GM13976 (cell line): ENCODE data around the gene MCCC2.

Experiments
- DNase-seq: peaks from one replicate; pipeline ENCODE4 v3.0.0; 2012; ENCODE audit warnings: low spot score
- in situ Hi-C: fragments of 300-500 bp; cut with MboI; formaldehyde crosslinking; loops from one replicate; pipeline ENCODE4 v1.12.0; 2022; ENCODE audit warnings: low sequenced_read_pairs, mixed read lengths, inconsistent platforms; ENCODE audit not compliant: unreplicated experiment
- TF ChIP-seq, protein P1 (sequence below): IDR thresholded peaks from 2 replicates; pipeline ENCODE4 v1.5.1; 2012; ENCODE audit warnings: borderline replicate concordance, mild to moderate bottlenecking; ENCODE audit not compliant: insufficient read depth; ENCODE audit errors: extremely low read depth, missing control alignments, control extremely low read depth

The MCCC2 gene

DNA sequence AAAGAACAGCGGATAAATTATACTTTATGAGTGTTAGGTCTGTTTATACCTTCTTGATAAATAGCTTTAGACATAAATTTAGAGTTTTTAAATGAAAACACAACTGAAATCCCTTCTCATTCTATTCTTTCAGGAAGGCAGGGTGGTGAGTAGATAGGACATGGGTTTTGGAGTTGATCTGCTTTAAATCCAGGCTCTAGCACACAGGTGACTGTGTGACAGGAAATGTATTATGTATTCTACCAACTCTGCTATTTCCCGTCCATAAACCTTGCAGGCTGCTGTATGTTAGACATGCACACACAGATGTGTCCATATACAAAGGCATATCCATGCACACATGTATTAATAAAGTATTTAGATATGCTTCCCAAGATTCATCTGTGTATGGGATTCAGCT, 112.6 kb downstream of the MCCC2 start:
- DNase-seq = no peak
- in situ Hi-C loops = no loop called here
- TF ChIP-seq, protein P1, sequence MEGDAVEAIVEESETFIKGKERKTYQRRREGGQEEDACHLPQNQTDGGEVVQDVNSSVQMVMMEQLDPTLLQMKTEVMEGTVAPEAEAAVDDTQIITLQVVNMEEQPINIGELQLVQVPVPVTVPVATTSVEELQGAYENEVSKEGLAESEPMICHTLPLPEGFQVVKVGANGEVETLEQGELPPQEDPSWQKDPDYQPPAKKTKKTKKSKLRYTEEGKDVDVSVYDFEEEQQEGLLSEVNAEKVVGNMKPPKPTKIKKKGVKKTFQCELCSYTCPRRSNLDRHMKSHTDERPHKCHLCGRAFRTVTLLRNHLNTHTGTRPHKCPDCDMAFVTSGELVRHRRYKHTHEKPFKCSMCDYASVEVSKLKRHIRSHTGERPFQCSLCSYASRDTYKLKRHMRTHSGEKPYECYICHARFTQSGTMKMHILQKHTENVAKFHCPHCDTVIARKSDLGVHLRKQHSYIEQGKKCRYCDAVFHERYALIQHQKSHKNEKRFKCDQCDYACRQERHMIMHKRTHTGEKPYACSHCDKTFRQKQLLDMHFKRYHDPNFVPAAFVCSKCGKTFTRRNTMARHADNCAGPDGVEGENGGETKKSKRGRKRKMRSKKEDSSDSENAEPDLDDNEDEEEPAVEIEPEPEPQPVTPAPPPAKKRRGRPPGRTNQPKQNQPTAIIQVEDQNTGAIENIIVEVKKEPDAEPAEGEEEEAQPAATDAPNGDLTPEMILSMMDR = no peak

DNA sequence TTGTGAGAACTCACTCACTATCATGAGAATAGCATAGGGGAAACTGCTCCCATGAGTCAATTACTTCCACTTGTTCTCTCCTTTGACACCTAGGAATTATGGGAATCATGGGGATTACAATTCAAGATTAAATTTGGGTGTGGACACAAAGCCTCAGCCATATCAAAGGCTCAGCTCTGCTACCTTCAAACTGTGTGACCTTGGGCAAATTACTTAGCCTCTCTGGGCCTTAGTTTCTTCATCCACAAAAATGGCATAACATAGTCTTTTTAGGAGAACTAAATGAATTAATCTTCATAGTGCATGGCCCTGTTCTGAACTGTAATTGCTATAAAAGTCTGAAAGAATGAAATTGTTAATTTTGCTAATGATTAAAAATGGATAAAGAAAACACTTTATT, 113.7 kb downstream of the MCCC2 start:
- no peak for DNase-seq
- TF ChIP-seq, protein P1 = no peak
- in situ Hi-C loops = no loop called here

DNA sequence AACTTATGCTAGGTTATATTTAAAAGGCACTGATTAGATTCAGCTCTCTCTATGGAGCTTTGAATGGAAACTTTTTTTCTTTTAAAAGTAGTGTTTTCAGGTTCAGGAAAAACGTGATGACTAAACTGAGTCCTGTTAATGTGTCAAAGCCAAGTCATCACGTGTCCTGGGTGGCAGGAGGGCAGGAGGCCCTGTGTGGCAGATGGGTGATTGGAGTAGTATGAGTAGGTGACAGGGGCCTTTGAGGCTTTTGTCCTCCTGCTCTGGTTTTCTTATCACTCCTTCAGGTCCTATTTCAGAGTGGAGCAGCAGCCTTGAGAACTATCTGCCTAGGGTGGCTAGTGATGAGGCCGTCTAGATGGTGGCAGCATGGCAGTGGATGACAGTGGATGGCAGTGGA, 114.3 kb downstream of the MCCC2 start:
- DNase-seq = no peak
- TF ChIP-seq, protein P1 = no peak
- in situ Hi-C loops = no loop called here

DNA sequence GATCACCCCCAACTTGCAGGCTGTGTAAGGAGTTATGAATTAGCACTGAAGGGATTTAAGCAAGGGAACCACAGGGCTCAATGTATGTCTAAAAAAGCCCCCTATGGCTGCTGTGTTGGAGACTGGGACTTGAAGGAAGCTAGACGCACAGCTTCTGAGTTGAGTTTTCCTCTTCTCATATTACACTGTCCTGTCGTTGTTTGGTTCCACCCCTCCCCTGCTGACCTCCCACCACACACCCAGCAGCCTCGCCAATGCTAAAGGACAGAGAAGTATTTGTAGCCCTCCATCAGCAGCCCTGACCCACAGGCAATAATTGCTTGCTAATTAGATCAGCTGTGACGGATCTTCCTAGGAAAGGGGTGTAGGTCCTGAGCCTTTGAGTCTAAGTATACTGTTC, 116.8 kb downstream of the MCCC2 start:
- TF ChIP-seq, protein P1 = no peak
- no peak for DNase-seq
- in situ Hi-C loops = no loop called here

GRCh38 chr5:71705421-71705820, 118.3 kb downstream of the MCCC2 start:
- TF ChIP-seq, protein P1 = no peak
- no peak for DNase-seq
- in situ Hi-C loops = no loop called here

DNA sequence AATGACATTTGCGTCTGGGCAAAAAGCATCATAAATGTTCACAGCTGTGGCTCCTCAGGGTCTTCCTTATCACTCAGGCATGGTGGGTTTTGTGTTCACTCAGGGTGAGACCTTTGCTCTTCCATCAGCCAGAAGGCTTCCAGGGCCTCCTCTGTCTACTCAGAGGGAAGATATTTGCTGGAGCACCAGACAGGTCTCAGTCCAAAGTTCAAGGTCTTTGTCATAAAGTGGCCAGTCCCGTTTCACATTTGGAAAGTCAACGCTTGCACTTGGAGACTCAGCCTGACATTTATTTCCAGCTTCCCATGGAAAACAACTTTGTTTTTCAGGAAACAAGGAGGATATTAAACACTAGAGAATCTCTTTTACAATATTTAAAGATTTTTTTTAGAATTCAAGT, 119.8 kb downstream of the MCCC2 start:
- no peak for DNase-seq
- in situ Hi-C loops = no loop called here
- TF ChIP-seq, protein P1 = no peak
